Measurements from ENCODE around the gene SORBS1.

DNA sequence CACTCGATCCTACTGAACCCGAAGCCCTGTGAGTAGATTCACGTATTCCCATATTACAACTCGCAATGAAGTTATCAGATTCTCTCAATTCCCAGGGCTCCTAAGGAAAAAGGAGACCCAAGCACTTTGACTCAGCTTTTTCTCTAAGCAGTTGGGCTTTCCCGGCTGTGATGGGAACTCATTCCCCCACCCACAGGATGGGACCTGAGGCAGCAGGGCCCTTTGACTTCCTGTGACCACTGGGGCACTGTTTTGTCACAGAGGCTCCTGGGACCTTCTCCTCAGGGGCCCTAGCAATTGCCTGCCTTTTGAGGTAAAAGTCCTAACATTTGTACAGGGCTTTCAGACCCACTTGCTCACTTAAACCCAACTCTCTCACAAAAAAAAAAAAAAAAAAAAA lies 147.6 kb downstream of the SORBS1 start:
- TF ChIP-seq, protein P1, sequence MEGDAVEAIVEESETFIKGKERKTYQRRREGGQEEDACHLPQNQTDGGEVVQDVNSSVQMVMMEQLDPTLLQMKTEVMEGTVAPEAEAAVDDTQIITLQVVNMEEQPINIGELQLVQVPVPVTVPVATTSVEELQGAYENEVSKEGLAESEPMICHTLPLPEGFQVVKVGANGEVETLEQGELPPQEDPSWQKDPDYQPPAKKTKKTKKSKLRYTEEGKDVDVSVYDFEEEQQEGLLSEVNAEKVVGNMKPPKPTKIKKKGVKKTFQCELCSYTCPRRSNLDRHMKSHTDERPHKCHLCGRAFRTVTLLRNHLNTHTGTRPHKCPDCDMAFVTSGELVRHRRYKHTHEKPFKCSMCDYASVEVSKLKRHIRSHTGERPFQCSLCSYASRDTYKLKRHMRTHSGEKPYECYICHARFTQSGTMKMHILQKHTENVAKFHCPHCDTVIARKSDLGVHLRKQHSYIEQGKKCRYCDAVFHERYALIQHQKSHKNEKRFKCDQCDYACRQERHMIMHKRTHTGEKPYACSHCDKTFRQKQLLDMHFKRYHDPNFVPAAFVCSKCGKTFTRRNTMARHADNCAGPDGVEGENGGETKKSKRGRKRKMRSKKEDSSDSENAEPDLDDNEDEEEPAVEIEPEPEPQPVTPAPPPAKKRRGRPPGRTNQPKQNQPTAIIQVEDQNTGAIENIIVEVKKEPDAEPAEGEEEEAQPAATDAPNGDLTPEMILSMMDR (IDR thresholded peaks at IDR 0.05) = no peak
- TF ChIP-seq EZH2 (IDR thresholded peaks at IDR 0.05; ENCODE audit: borderline replicate concordance, insufficient read depth, low read depth, low read length, poor library complexity, severe bottlenecking) = no peak
